ENCODE data around the gene BEST3. TPM values are rescaled to one million over a fixed set of nuclear protein-coding genes. Genes with fewer than 3 reads are reported as not detected.

BEST3 gene
- total and polyA plus RNA-seq, 7 donors: 41.8 to 181 (median 141) TPM

- Histone ChIP-seq H3K4me3 (no peak overlapping the region), H3K4me1 (peaks cover 69% of the 10 kb centered on the region), H3K36me3 (ENCODE audit: insufficient read depth in 1 of 2, low read depth in 1 of 2) (peaks cover 0 to 48% of the 10 kb centered on the region in 2 donors), H3K9me3 (no peaks in the 10 kb centered on the region), H3K27me3 (ENCODE audit: insufficient read depth in 3 of 3, low read length in 2 of 3) (no peaks in the 10 kb centered on the region), H3K27ac (peak overlapping the region; percentile 84)
- ATAC-seq: peak in 2 of 4 donors; percentile 19 to 29
- WGBS, 3 donors: 48 to 66% (median 60%) methylated on average over 4 of the region's 4 CpGs
- intact Hi-C loops (cut with DNase I): no loop called here
- no peak for DNase-seq
- no peak for TF ChIP-seq CTCF (IDR thresholded peaks at IDR 0.05)
These were observed 11.7 kb downstream of the BEST3 start for GRCh38 chr12:69687390-69687789.

- H3K4me3 ChIP-seq: no peak overlapping the region
- ATAC-seq (no peak), DNase-seq (no peak)
- intact Hi-C loops (cut with DNase I): no loop called here
- no peaks in the 10 kb centered on the region for H3K27me3 ChIP-seq (ENCODE audit: insufficient read depth in 3 of 3, low read length in 2 of 3)
- WGBS, 3 donors: 31 to 54% (median 36%) methylated on average over 2 of the region's 2 CpGs
- peaks cover 0 to 42% of the 10 kb centered on the region in 2 donors for H3K36me3 ChIP-seq (ENCODE audit: insufficient read depth in 1 of 2, low read depth in 1 of 2)
- no peaks in the 10 kb centered on the region for H3K9me3 ChIP-seq
- peaks cover 69% of the 10 kb centered on the region for H3K4me1 ChIP-seq
- no peak for TF ChIP-seq CTCF (IDR thresholded peaks at IDR 0.05)
- H3K27ac ChIP-seq: peak overlapping the region; percentile 84
These were observed 12.4 kb downstream of the BEST3 start for GRCh38 chr12:69686731-69687130.

- no peaks in the 10 kb centered on the region for H3K27me3 ChIP-seq (ENCODE audit: insufficient read depth in 3 of 3, low read length in 2 of 3)
- no peak for TF ChIP-seq CTCF (IDR thresholded peaks at IDR 0.05)
- peak overlapping the region; percentile 84 for H3K27ac ChIP-seq
- no peaks in the 10 kb centered on the region for H3K9me3 ChIP-seq
- 25 to 30% (median 27%) methylated on average over 2 of the region's 2 CpGs for WGBS, 3 donors
- peaks cover 0 to 37% of the 10 kb centered on the region in 2 donors for H3K36me3 ChIP-seq (ENCODE audit: insufficient read depth in 1 of 2, low read depth in 1 of 2)
- intact Hi-C loops (cut with DNase I): no loop called here
- DNase-seq (no peak), ATAC-seq (peak; percentile 61 to 74 (median 72))
- H3K4me1 ChIP-seq: peaks cover 64% of the 10 kb centered on the region
- H3K4me3 ChIP-seq: no peak overlapping the region
These were observed 13.3 kb downstream of the BEST3 start for GRCh38 chr12:69685810-69686209.

- Histone ChIP-seq H3K27ac (peak overlapping the region; percentile 10), H3K9me3 (no peaks in the 10 kb centered on the region), H3K27me3 (ENCODE audit: insufficient read depth in 3 of 3, low read length in 2 of 3) (no peaks in the 10 kb centered on the region), H3K4me1 (peaks cover 51% of the 10 kb centered on the region), H3K4me3 (no peak overlapping the region), H3K36me3 (ENCODE audit: insufficient read depth in 1 of 2, low read depth in 1 of 2) (peaks cover 0 to 37% of the 10 kb centered on the region in 2 donors)
- ATAC-seq (no peak), DNase-seq (no peak)
- WGBS, 3 donors: 25 to 29% (median 26%) methylated on average over 2 of the region's 2 CpGs
- intact Hi-C loops (cut with DNase I): no loop called here
- TF ChIP-seq CTCF (IDR thresholded peaks at IDR 0.05): no peak
These were observed 14.6 kb downstream of the BEST3 start for GRCh38 chr12:69684466-69684865.

- no peak for TF ChIP-seq CTCF (IDR thresholded peaks at IDR 0.05)
- ATAC-seq (no peak), DNase-seq (no peak)
- Histone ChIP-seq H3K36me3 (ENCODE audit: insufficient read depth in 1 of 2, low read depth in 1 of 2) (peaks cover 2 to 49% of the 10 kb centered on the region in 2 donors), H3K27me3 (ENCODE audit: insufficient read depth in 3 of 3, low read length in 2 of 3) (no peaks in the 10 kb centered on the region), H3K4me1 (peaks cover 30% of the 10 kb centered on the region), H3K27ac (no peak overlapping the region), H3K9me3 (no peaks in the 10 kb centered on the region), H3K4me3 (no peak overlapping the region)
- WGBS, 3 donors: 77 to 93% (median 92%) methylated on average over 2 of the region's 2 CpGs
- intact Hi-C loops (cut with DNase I): no loop called here
These were observed 16.9 kb downstream of the BEST3 start for GRCh38 chr12:69682110-69682755.
